GM12878 (cell line): ENCODE measurements around the gene MROH7. TPM values are rescaled to one million over a fixed set of nuclear protein-coding genes. Genes with fewer than 3 reads are reported as not detected.

ENCODE experiments used
- ATAC-seq: fragments of 200-7000 bp; cut with Tn5 transposase; 3 replicates; pipeline ENCODE4 v1.9.1; 2020; ENCODE audit warnings: mild to moderate bottlenecking, moderate library complexity
- BruUV-seq: library from RNA; stranded (reverse); fragments of 400-500 nt; replicated peaks from 2 replicates; lab custom pipeline; 2021; lab: Mats Ljungman, UMichigan
- CTCF ChIA-PET: fragments of 300-600 bp; sonication (Branson Sonifier 250); formaldehyde crosslinking; extraction: SDS; loops from one replicate; lab custom pipeline; 2021; ENCODE audit warnings: inconsistent platforms; lab: Yijun Ruan, JAX
- POLR2A ChIA-PET: fragments of 350-600 bp; formaldehyde crosslinking; extraction: SDS; loops from one replicate; lab custom pipeline; 2021; ENCODE audit warnings: inconsistent platforms; lab: Charles Lee
- RAD21 ChIA-PET: fragments of 300-600 bp; sonication (Branson Sonifier 250); formaldehyde crosslinking; loops from one replicate; lab custom pipeline; 2023; ENCODE audit warnings: antibody characterized with exemption; ENCODE audit not compliant: unreplicated experiment; lab: Charles Lee
- SMC1A ChIA-PET: fragments of 300-600 bp; sonication (Branson Sonifier 250); formaldehyde crosslinking; loops from one replicate; lab custom pipeline; 2023; ENCODE audit not compliant: unreplicated experiment, uncharacterized antibody; lab: Charles Lee
- DNase-seq: peaks from one replicate; pipeline ENCODE4 v3.0.0-alpha.2; 2011; ENCODE audit warnings: low read depth, low spot score
- FAIRE-seq: peaks from 3 replicates; lab custom pipeline; 2011; peaks lifted over from hg19 to GRCh38; lab: Jason Lieb, UNC
- H2AFZ ChIP-seq: 2 replicates; pipeline ENCODE4 v1.6.0; 2011; ENCODE audit warnings: low read depth, low read length, control low read depth; ENCODE audit not compliant: control insufficient read depth
- H3K27ac ChIP-seq: 2 replicates; pipeline ENCODE4 v1.5.1; 2011; ENCODE audit warnings: control low read depth; ENCODE audit not compliant: control insufficient read depth, insufficient read depth
- H3K27me3 ChIP-seq, 2 experiments: replicated peaks in 1 of 2; 2 replicates each; pipeline versions ENCODE4 v1.6.0 to v1.6.1; 2011; ENCODE audit warnings: low read length in 1 of 2; ENCODE audit not compliant: control insufficient read depth in 2 of 2, insufficient read depth in 2 of 2
- H3K36me3 ChIP-seq, 2 experiments: 2 replicates each; pipeline ENCODE4 v1.5.1; 2011; ENCODE audit warnings: low read length in 1 of 2; ENCODE audit not compliant: control insufficient read depth in 2 of 2, insufficient read depth in 2 of 2
- H3K4me1 ChIP-seq: 2 replicates; pipeline ENCODE4 v1.6.1; 2011; ENCODE audit warnings: mild to moderate bottlenecking, low read length, moderate library complexity, mixed read lengths; ENCODE audit not compliant: control insufficient read depth, insufficient read depth
- H3K4me2 ChIP-seq: 2 replicates; pipeline ENCODE4 v1.6.0; 2011; ENCODE audit warnings: control low read depth; ENCODE audit not compliant: control insufficient read depth, insufficient read depth
- H3K4me3 ChIP-seq: fragments of 200-600 bp; sonication (generic); 2 replicates; pipeline ENCODE4 v1.5.1; 2016
- H3K79me2 ChIP-seq: 2 replicates; pipeline ENCODE4 v1.6.0; 2011; ENCODE audit warnings: low read length; ENCODE audit not compliant: control insufficient read depth, insufficient read depth
- H3K9ac ChIP-seq: 2 replicates; pipeline ENCODE4 v1.8.0; 2011; ENCODE audit warnings: low read length, control low read depth, mixed read lengths; ENCODE audit not compliant: control insufficient read depth, insufficient read depth
- H3K9me3 ChIP-seq: replicated peaks from 3 replicates; pipeline ENCODE4 v1.5.1; 2011; ENCODE audit warnings: mild to moderate bottlenecking, low read length; ENCODE audit not compliant: control insufficient read depth, insufficient read depth
- H4K20me1 ChIP-seq: 2 replicates; pipeline ENCODE4 v1.6.0; 2011; ENCODE audit not compliant: control insufficient read depth, insufficient read depth
- CHD1 ChIP-seq: IDR thresholded peaks from 2 replicates; pipeline ENCODE4 v1.6.1; 2012; ENCODE audit warnings: low read depth, low read length, improper control_type of control experiment
- CTCF ChIP-seq, 3 experiments: IDR thresholded peaks in 2 of 3; conservative IDR thresholded peaks in 1 of 3; 2 replicates each; pipeline ENCODE4 v1.5.1; 2011; ENCODE audit warnings: low read depth in 3 of 3, low read length in 3 of 3, mild to moderate bottlenecking in 3 of 3, control low read depth in 2 of 3, moderate library complexity in 2 of 3, inconsistent platforms in 1 of 3, mixed read lengths in 1 of 3; ENCODE audit not compliant: control insufficient read depth in 2 of 3, insufficient read depth in 1 of 3; ENCODE audit errors: extremely low read depth in 1 of 3
- DPF2 ChIP-seq: fragments of 450-650 bp; IDR thresholded peaks from 2 replicates; pipeline ENCODE4 v1.6.1; 2017; ENCODE audit warnings: mild to moderate bottlenecking
- IKZF1 ChIP-seq: fragments of 450-650 bp; conservative IDR thresholded peaks from 2 replicates; pipeline ENCODE4 v1.6.1; 2017; ENCODE audit warnings: antibody characterized with exemption, mild to moderate bottlenecking
- MEF2A ChIP-seq: IDR thresholded peaks from 2 replicates; pipeline ENCODE4 v1.6.1; 2011; ENCODE audit warnings: low read depth, mild to moderate bottlenecking, low read length, moderate library complexity; ENCODE audit not compliant: insufficient read depth
- NFXL1 ChIP-seq: fragments of 450-650 bp; IDR thresholded peaks from 2 replicates; pipeline ENCODE4 v1.6.1; 2017; ENCODE audit warnings: antibody characterized with exemption, mild to moderate bottlenecking, borderline replicate concordance
- PKNOX1 ChIP-seq: fragments of 450-650 bp; IDR thresholded peaks from 2 replicates; pipeline ENCODE4 v1.6.1; 2016; ENCODE audit warnings: mild to moderate bottlenecking
- SRF ChIP-seq, 2 experiments: IDR thresholded peaks; 2 replicates each; pipeline ENCODE4 v1.6.1; 2011; ENCODE audit warnings: low read depth in 2 of 2, low read length in 2 of 2, mild to moderate bottlenecking in 1 of 2, moderate library complexity in 1 of 2
- TAF1 ChIP-seq: IDR thresholded peaks from 2 replicates; pipeline ENCODE4 v1.6.1; 2011; ENCODE audit warnings: mild to moderate bottlenecking, low read depth, low read length, borderline replicate concordance
- TCF3 ChIP-seq: IDR thresholded peaks from 2 replicates; pipeline ENCODE4 v1.6.1; 2012; ENCODE audit warnings: low read depth, mild to moderate bottlenecking, low read length, borderline replicate concordance; ENCODE audit not compliant: insufficient read depth
- ZBTB4 ChIP-seq: fragments of 450-650 bp; formaldehyde crosslinking; IDR thresholded peaks from 2 replicates; pipeline ENCODE4 v1.4.0; 2022; ENCODE audit warnings: mild to moderate bottlenecking, moderate library complexity
- ZNF274 ChIP-seq: IDR thresholded peaks from one replicate; pipeline ENCODE4 v1.8.0; 2011; ENCODE audit not compliant: insufficient read length, insufficient read depth
- WGBS: methylation state at CpG from one replicate; pipeline ENCODE4 v1.1.6; 2016; ENCODE audit warnings: low lambda C conversion rate; ENCODE audit not compliant: insufficient replicate concordance, insufficient coverage; ENCODE audit errors: missing lambda C conversion rate; 5-methylcytosine and 5-hydroxymethylcytosine counted together
- in situ Hi-C: fragments of 300-500 bp; cut with MboI; formaldehyde crosslinking; loops from 9 replicates; pipeline ENCODE4 v1.14.3; 2018; ENCODE audit warnings: mixed read lengths
- intact Hi-C: fragments of 100-400 bp; cut with micrococcal nuclease; formaldehyde crosslinking; loops from one replicate; pipeline ENCODE4 v1.14.2; 2022; ENCODE audit not compliant: unreplicated experiment
- polyA plus RNA-seq, 11 experiments: library from polyadenylated mRNA; depleted of rRNA in 4 of 11; unstranded in 6 of 11; stranded (reverse) in 5 of 11; fragments of >200 nt; fragmentation: Nextera tagmentation in 4 of 11; fragmentation: Illumina TruSeq in 1 of 11; extraction: Ambion mirVana in 4 of 11; extraction: Trizol in 1 of 11; gene quantifications; 1 replicate in 1 of 11; 2 replicates in 10 of 11; pipeline versions ENCODE4 v1.2.1 to v1.2.3, GENCODE V29; 2011 to 2016; ENCODE audit warnings: inconsistent platforms in 2 of 11, missing spikeins in 2 of 11, low read depth in 1 of 11
- total RNA-seq, 4 experiments: library from RNA; depleted of rRNA in 3 of 4; stranded (reverse); fragments of >200 nt in 3 of 4; fragmentation: Illumina TruSeq in 1 of 4; extraction: Trizol in 1 of 4; gene quantifications; 2 replicates each; pipeline versions ENCODE4 v1.2.1 to v1.2.3, GENCODE V29; 2013 to 2021

MROH7 gene
- total and polyA plus RNA-seq, 10 of the 15 experiments (the other 5 are each of a cell fraction or from before 2014, with no cell fraction given), result 0.11 TPM; not detected in 9

GRCh38 chr1:54606096-54606989, 35.2 kb upstream of the MROH7 start:
- H3K9ac ChIP-seq, result no peak overlapping the region
- no peak overlapping the region for H2AFZ ChIP-seq
- no peaks in the 10 kb centered on the region for H3K79me2 ChIP-seq
- ChIA-PET RAD21 (no interaction called here), POLR2A (no interaction called here), CTCF (no interaction called here), SMC1A (no interaction called here)
- H3K9me3 ChIP-seq, result no peaks in the 10 kb centered on the region
- in situ Hi-C loops, result no loop called here
- no peak overlapping the region for H3K4me3 ChIP-seq
- H4K20me1 ChIP-seq, result no peaks in the 10 kb centered on the region
- TF ChIP-seq PKNOX1, result no peak
- TF ChIP-seq DPF2, result no peak
- TF ChIP-seq IKZF1, result no peak
- no peak for TF ChIP-seq CHD1
- no peak for TF ChIP-seq CTCF (IDR thresholded peaks at IDR 0.05 in 2 of 3, conservative IDR thresholded peaks at IDR 0.05 in 1 of 3; ENCODE audit: control insufficient read depth in 2 of 3, extremely low read depth in 1 of 3, insufficient read depth in 1 of 3, low read depth in 3 of 3, low read length in 3 of 3)
- no peak for TF ChIP-seq NFXL1
- TF ChIP-seq MEF2A, result no peak
- TF ChIP-seq TAF1, result no peak
- TF ChIP-seq TCF3, result no peak
- TF ChIP-seq SRF (IDR thresholded peaks at IDR 0.05; ENCODE audit: low read depth in 2 of 2, low read length in 2 of 2), result no peak
- no peak for TF ChIP-seq ZBTB4
- TF ChIP-seq ZNF274, result no peak
- H3K36me3 ChIP-seq, result no peaks in the 10 kb centered on the region
- no TSS peak for BruUV-seq
- intact Hi-C loops, result no loop called here
- H3K27ac ChIP-seq, result no peak overlapping the region
- no peak for DNase-seq
- WGBS, result 32% methylated on average over 9 of the region's 9 CpGs
- no peaks in the 10 kb centered on the region for H3K27me3 ChIP-seq
- H3K4me2 ChIP-seq, result no peak overlapping the region
- no peak for ATAC-seq
- no peak for FAIRE-seq
- no peaks in the 10 kb centered on the region for H3K4me1 ChIP-seq
